GM12878 (cell line): ENCODE results near the gene NFE2L1. TPM values are rescaled to one million over a fixed set of nuclear protein-coding genes. Genes with fewer than 3 reads are reported as not detected.

Experiments
- ATAC-seq: fragments of 200-7000 bp; cut with Tn5 transposase; 3 replicates; pipeline ENCODE4 v1.9.1; 2020; ENCODE audit warnings: mild to moderate bottlenecking, moderate library complexity
- BruUV-seq: library from RNA; stranded (reverse); fragments of 400-500 nt; replicated peaks from 2 replicates; lab custom pipeline; 2021; lab: Mats Ljungman, UMichigan
- CTCF ChIA-PET: fragments of 300-600 bp; sonication (Branson Sonifier 250); formaldehyde crosslinking; extraction: SDS; loops from one replicate; lab custom pipeline; 2021; ENCODE audit warnings: inconsistent platforms; lab: Yijun Ruan, JAX
- POLR2A ChIA-PET: fragments of 350-600 bp; formaldehyde crosslinking; extraction: SDS; loops from one replicate; lab custom pipeline; 2021; ENCODE audit warnings: inconsistent platforms; lab: Charles Lee
- RAD21 ChIA-PET: fragments of 300-600 bp; sonication (Branson Sonifier 250); formaldehyde crosslinking; loops from one replicate; lab custom pipeline; 2023; ENCODE audit warnings: antibody characterized with exemption; ENCODE audit not compliant: unreplicated experiment; lab: Charles Lee
- SMC1A ChIA-PET: fragments of 300-600 bp; sonication (Branson Sonifier 250); formaldehyde crosslinking; loops from one replicate; lab custom pipeline; 2023; ENCODE audit not compliant: unreplicated experiment, uncharacterized antibody; lab: Charles Lee
- DNase-seq: peaks from one replicate; pipeline ENCODE4 v3.0.0-alpha.2; 2011; ENCODE audit warnings: low read depth, low spot score
- FAIRE-seq: peaks from 3 replicates; lab custom pipeline; 2011; peaks lifted over from hg19 to GRCh38; lab: Jason Lieb, UNC
- H2AFZ ChIP-seq: 2 replicates; pipeline ENCODE4 v1.6.0; 2011; ENCODE audit warnings: low read depth, low read length, control low read depth; ENCODE audit not compliant: control insufficient read depth
- H3K27ac ChIP-seq: 2 replicates; pipeline ENCODE4 v1.5.1; 2011; ENCODE audit warnings: control low read depth; ENCODE audit not compliant: control insufficient read depth, insufficient read depth
- H3K27me3 ChIP-seq, 2 experiments: replicated peaks in 1 of 2; 2 replicates each; pipeline versions ENCODE4 v1.6.0 to v1.6.1; 2011; ENCODE audit warnings: low read length in 1 of 2; ENCODE audit not compliant: control insufficient read depth in 2 of 2, insufficient read depth in 2 of 2
- H3K36me3 ChIP-seq, 2 experiments: 2 replicates each; pipeline ENCODE4 v1.5.1; 2011; ENCODE audit warnings: low read length in 1 of 2; ENCODE audit not compliant: control insufficient read depth in 2 of 2, insufficient read depth in 2 of 2
- H3K4me1 ChIP-seq: 2 replicates; pipeline ENCODE4 v1.6.1; 2011; ENCODE audit warnings: mild to moderate bottlenecking, low read length, moderate library complexity, mixed read lengths; ENCODE audit not compliant: control insufficient read depth, insufficient read depth
- H3K4me2 ChIP-seq: 2 replicates; pipeline ENCODE4 v1.6.0; 2011; ENCODE audit warnings: control low read depth; ENCODE audit not compliant: control insufficient read depth, insufficient read depth
- H3K4me3 ChIP-seq: fragments of 200-600 bp; sonication (generic); 2 replicates; pipeline ENCODE4 v1.5.1; 2016
- H3K79me2 ChIP-seq: 2 replicates; pipeline ENCODE4 v1.6.0; 2011; ENCODE audit warnings: low read length; ENCODE audit not compliant: control insufficient read depth, insufficient read depth
- H3K9ac ChIP-seq: 2 replicates; pipeline ENCODE4 v1.8.0; 2011; ENCODE audit warnings: low read length, control low read depth, mixed read lengths; ENCODE audit not compliant: control insufficient read depth, insufficient read depth
- H3K9me3 ChIP-seq: replicated peaks from 3 replicates; pipeline ENCODE4 v1.5.1; 2011; ENCODE audit warnings: mild to moderate bottlenecking, low read length; ENCODE audit not compliant: control insufficient read depth, insufficient read depth
- H4K20me1 ChIP-seq: 2 replicates; pipeline ENCODE4 v1.6.0; 2011; ENCODE audit not compliant: control insufficient read depth, insufficient read depth
- CHD2 ChIP-seq: IDR thresholded peaks from 2 replicates; pipeline ENCODE4 v1.6.1; 2011; ENCODE audit warnings: low read depth, low read length, improper control_type of control experiment, borderline replicate concordance
- MXI1 ChIP-seq: fragments of 150-350 bp; IDR thresholded peaks from 2 replicates; pipeline ENCODE4 v1.6.1; 2011; ENCODE audit warnings: low read depth, mild to moderate bottlenecking, inconsistent platforms, low read length, improper control_type of control experiment
- POLR2AphosphoS5 ChIP-seq: IDR thresholded peaks from 2 replicates; pipeline ENCODE4 v1.6.1; 2011; ENCODE audit warnings: mild to moderate bottlenecking, low read length, inconsistent platforms
- SPI1 ChIP-seq: IDR thresholded peaks from 2 replicates; pipeline ENCODE4 v1.6.1; 2011; ENCODE audit warnings: low read depth, mild to moderate bottlenecking, low read length, moderate library complexity, borderline replicate concordance; ENCODE audit not compliant: insufficient read depth
- WGBS: methylation state at CpG from one replicate; pipeline ENCODE4 v1.1.6; 2016; ENCODE audit warnings: low lambda C conversion rate; ENCODE audit not compliant: insufficient replicate concordance, insufficient coverage; ENCODE audit errors: missing lambda C conversion rate; 5-methylcytosine and 5-hydroxymethylcytosine counted together
- in situ Hi-C: fragments of 300-500 bp; cut with MboI; formaldehyde crosslinking; loops from 9 replicates; pipeline ENCODE4 v1.14.3; 2018; ENCODE audit warnings: mixed read lengths
- intact Hi-C: fragments of 100-400 bp; cut with micrococcal nuclease; formaldehyde crosslinking; loops from one replicate; pipeline ENCODE4 v1.14.2; 2022; ENCODE audit not compliant: unreplicated experiment
- polyA plus RNA-seq, 11 experiments: library from polyadenylated mRNA; depleted of rRNA in 4 of 11; unstranded in 6 of 11; stranded (reverse) in 5 of 11; fragments of >200 nt; fragmentation: Nextera tagmentation in 4 of 11; fragmentation: Illumina TruSeq in 1 of 11; extraction: Ambion mirVana in 4 of 11; extraction: Trizol in 1 of 11; gene quantifications; 1 replicate in 1 of 11; 2 replicates in 10 of 11; pipeline versions ENCODE4 v1.2.1 to v1.2.3, GENCODE V29; 2011 to 2016; ENCODE audit warnings: inconsistent platforms in 2 of 11, missing spikeins in 2 of 11, low read depth in 1 of 11
- total RNA-seq, 4 experiments: library from RNA; depleted of rRNA in 3 of 4; stranded (reverse); fragments of >200 nt in 3 of 4; fragmentation: Illumina TruSeq in 1 of 4; extraction: Trizol in 1 of 4; gene quantifications; 2 replicates each; pipeline versions ENCODE4 v1.2.1 to v1.2.3, GENCODE V29; 2013 to 2021
- TF ChIP-seq, protein P1 (sequence below): fragments of 450-650 bp; formaldehyde crosslinking; IDR thresholded peaks from 2 replicates; pipeline ENCODE4 v1.4.0; 2022; ENCODE audit warnings: mild to moderate bottlenecking, moderate library complexity
- TF ChIP-seq, protein P2 (sequence below): fragments of 450-650 bp; IDR thresholded peaks from 2 replicates; pipeline ENCODE4 v1.6.1; 2017; ENCODE audit warnings: borderline replicate concordance

Gene NFE2L1
- total and polyA plus RNA-seq, 10 of the 15 experiments (the other 5 are each of a cell fraction or from before 2014, with no cell fraction given): 3.8 to 104 (median 26.4) TPM

DNA sequence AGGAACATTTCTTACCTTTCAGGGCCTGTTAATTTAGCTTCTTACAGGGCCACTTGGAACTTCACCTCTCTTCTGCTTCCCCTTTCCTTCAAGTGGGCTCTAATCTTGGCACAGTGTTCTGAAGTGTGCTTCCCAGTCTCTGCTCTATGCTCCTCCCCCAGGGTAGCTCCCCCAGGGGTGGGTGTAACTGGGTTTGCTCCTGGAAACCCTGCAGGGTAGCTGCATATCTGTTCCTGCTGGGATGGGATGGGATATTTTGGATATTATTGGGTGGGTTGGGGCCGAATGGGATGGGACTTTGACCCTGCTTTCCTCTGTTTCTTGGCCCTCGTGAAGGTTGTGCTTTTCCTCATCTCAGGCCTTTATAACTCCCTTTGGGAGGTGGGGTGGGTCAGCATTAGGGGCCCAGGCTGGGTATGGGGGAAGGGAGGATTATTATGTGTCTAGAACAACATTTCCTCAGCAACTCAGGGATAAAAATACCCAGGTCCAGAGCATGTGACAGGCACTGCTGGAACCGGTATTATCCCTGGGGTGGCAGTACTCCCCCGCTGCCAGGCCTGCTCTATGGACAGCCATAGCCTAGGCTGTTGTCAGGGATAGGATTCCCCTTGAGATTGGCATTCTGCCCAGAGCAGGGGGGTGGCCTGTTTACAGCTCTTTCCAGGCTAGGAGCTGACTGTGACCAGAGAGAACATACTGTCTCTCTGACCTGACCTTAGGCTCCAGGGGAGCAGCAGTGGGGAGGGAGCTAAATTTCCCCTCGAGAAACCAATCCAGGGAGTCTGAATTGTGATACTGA is 5.0 kb downstream of the NFE2L1 start:
- DNase-seq: no peak

DNA sequence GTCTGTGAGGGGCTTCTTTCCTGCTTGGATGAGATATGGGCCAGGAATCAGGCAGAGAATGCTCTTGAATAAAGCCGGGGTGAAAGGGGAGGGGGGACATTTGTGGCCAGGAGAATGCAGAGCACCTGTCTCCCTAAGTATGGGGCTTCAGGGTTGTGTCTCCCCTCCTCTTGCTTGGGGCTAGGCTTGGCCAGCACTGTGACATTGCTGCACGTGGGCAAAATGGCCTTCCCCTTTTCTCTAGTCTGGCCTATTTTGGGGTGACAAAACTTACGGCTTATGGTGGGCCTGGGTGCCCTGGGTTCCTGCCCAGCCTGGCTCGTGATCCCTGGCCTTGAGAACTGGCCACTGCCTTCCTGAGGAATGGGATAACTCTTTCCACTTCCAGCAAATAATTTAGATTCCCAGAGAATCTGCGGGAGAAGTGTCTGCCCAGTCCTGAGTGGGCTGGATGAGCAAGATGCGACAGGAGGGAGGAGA is 5.6 kb downstream of the NFE2L1 start:
- peak overlapping the region; percentile 97; the same call in 1 of the 2 replicates for H3K4me3 ChIP-seq
- no peak overlapping the region; the same call in 1 of the 2 replicates for H3K9ac ChIP-seq
- ChIA-PET SMC1A (no interaction called here), RAD21 (interaction anchor here (0.5 to 5.7 kb wide), 4 partner anchors 28 to 242 kb away, joined by 3 to 32 read pairs (median 4); no protein-coding TSS in a partner anchor), CTCF (interaction anchor here (1.1 to 7.2 kb wide), 9 partner anchors 10 to 83 kb away, joined by 3 to 43 read pairs (median 4); partner anchors contain the start of gene CDK5RAP3), POLR2A (interaction anchor here (0.6 to 3.3 kb wide), 4 partner anchors 7 to 1363 kb away, joined by 3 to 18 read pairs (median 8); no protein-coding TSS in a partner anchor)
- no peak overlapping the region for H3K27ac ChIP-seq
- ATAC-seq: no peak
- peak overlapping the region; percentile 78 for H3K4me2 ChIP-seq
- in situ Hi-C loops: no loop called here
- H3K9me3 ChIP-seq: no peaks in the 10 kb centered on the region
- peaks cover 35 to 45% of the 10 kb centered on the region in 2 experiments for H3K36me3 ChIP-seq
- no peak for DNase-seq
- peaks cover 88% of the 10 kb centered on the region for H3K79me2 ChIP-seq
- H3K4me1 ChIP-seq: peaks cover 29% of the 10 kb centered on the region
- intact Hi-C loops: no loop called here
- peaks cover 5% of the 10 kb centered on the region; the same call in 1 of the 2 replicates for H4K20me1 ChIP-seq
- H3K27me3 ChIP-seq: no peaks in the 10 kb centered on the region
- BruUV-seq: no TSS peak
- TF ChIP-seq SPI1 (peak; percentile 59; the same call in 1 of the 2 replicates), MXI1 (peak; percentile 72; the same call in 1 of the 2 replicates)
- TF ChIP-seq, protein P1, sequence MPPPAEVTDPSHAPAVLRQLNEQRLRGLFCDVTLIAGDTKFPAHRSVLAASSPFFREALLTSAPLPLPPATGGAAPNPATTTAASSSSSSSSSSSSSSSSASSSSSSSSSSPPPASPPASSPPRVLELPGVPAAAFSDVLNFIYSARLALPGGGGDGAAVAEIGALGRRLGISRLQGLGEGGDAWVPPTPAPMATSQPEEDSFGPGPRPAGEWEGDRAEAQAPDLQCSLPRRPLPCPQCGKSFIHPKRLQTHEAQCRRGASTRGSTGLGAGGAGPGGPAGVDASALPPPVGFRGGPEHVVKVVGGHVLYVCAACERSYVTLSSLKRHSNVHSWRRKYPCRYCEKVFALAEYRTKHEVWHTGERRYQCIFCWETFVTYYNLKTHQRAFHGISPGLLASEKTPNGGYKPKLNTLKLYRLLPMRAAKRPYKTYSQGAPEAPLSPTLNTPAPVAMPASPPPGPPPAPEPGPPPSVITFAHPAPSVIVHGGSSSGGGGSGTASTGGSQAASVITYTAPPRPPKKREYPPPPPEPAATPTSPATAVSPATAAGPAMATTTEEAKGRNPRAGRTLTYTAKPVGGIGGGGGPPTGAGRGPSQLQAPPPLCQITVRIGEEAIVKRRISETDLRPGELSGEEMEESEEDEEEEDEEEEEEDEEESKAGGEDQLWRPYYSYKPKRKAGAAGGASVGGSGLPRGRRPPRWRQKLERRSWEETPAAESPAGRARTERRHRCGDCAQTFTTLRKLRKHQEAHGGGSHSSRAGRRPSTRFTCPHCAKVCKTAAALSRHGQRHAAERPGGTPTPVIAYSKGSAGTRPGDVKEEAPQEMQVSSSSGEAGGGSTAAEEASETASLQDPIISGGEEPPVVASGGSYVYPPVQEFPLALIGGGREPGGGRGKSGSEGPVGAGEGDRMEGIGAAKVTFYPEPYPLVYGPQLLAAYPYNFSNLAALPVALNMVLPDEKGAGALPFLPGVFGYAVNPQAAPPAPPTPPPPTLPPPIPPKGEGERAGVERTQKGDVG: no peak
- TF ChIP-seq, protein P2, sequence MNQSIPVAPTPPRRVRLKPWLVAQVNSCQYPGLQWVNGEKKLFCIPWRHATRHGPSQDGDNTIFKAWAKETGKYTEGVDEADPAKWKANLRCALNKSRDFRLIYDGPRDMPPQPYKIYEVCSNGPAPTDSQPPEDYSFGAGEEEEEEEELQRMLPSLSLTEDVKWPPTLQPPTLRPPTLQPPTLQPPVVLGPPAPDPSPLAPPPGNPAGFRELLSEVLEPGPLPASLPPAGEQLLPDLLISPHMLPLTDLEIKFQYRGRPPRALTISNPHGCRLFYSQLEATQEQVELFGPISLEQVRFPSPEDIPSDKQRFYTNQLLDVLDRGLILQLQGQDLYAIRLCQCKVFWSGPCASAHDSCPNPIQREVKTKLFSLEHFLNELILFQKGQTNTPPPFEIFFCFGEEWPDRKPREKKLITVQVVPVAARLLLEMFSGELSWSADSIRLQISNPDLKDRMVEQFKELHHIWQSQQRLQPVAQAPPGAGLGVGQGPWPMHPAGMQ: no peak
- FAIRE-seq: no peak
- 46% methylated on average over 6 of the region's 6 CpGs for WGBS
- H2AFZ ChIP-seq: no peak overlapping the region

More for the DNA sequence above, 5.0 kb downstream of the NFE2L1 start:
- Histone ChIP-seq H4K20me1 (peaks cover 5% of the 10 kb centered on the region; the same call in 1 of the 2 replicates), H3K9ac (no peak overlapping the region; the same call in 1 of the 2 replicates), H2AFZ (no peak overlapping the region), H3K4me3 (peak overlapping the region; percentile 97), H3K4me2 (peak overlapping the region; percentile 78), H3K4me1 (peaks cover 29% of the 10 kb centered on the region), H3K27me3 (no peaks in the 10 kb centered on the region), H3K79me2 (peaks cover 93% of the 10 kb centered on the region), H3K27ac (no peak overlapping the region), H3K36me3 (peaks cover 29 to 40% of the 10 kb centered on the region in 2 experiments), H3K9me3 (no peaks in the 10 kb centered on the region)
- FAIRE-seq: no peak
- SMC1A ChIA-PET: interaction anchor here (0.9 to 1.2 kb wide), 3 partner anchors 27 to 399 kb away, joined by 3 to 4 read pairs (median 4); no protein-coding TSS in a partner anchor
- WGBS: 62% methylated on average over 5 of the region's 5 CpGs
- no peak for TF ChIP-seq POLR2AphosphoS5
- 0 out of 2 replicates have a peak, but pooled peaks have one; percentile 11 for TF ChIP-seq CHD2
- intact Hi-C loops (no loop called here), in situ Hi-C loops (no loop called here)
- no TSS peak for BruUV-seq
- POLR2A ChIA-PET: interaction anchor here (0.6 to 1.7 kb wide), 7 partner anchors 10 to 623 kb away, joined by 3 to 9 read pairs (median 4); no protein-coding TSS in a partner anchor
- no peak for ATAC-seq
- RAD21 ChIA-PET: interaction anchor here (0.6 to 2.0 kb wide), 5 partner anchors 18 to 59 kb away, joined by 3 to 5 read pairs (median 3); no protein-coding TSS in a partner anchor
- CTCF ChIA-PET: interaction anchor here (0.9 to 7.2 kb wide), 12 partner anchors 8 to 58 kb away, joined by 3 to 43 read pairs (median 4); no protein-coding TSS in a partner anchor
